A673 (cell line): ENCODE measurements around the gene SMCO2. TPM values are rescaled to one million over a fixed set of nuclear protein-coding genes. Genes with fewer than 3 reads are reported as not detected.

ENCODE experiments used
- BruUV-seq: library from RNA; stranded (reverse); fragments of 400-500 nt; replicated peaks from 2 replicates; lab custom pipeline; 2021; lab: Mats Ljungman, UMichigan
- CTCF ChIA-PET: fragments of 300-600 bp; sonication (Branson Sonifier 250); formaldehyde crosslinking; loops from one replicate; lab custom pipeline; 2022; ENCODE audit warnings: antibody characterized with exemption; lab: Charles Lee
- POLR2A ChIA-PET: fragments of 300-600 bp; sonication (Branson Sonifier 250); formaldehyde crosslinking; loops from one replicate; lab custom pipeline; 2022; ENCODE audit warnings: antibody characterized with exemption; ENCODE audit not compliant: low non-redundant PET; lab: Charles Lee
- DNase-seq: peaks from one replicate; pipeline ENCODE4 v3.0.0-alpha.2; 2015; ENCODE audit warnings: low spot score
- H3K27ac ChIP-seq: fragments of 200-600 bp; sonication (generic); 2 replicates; pipeline ENCODE4 v1.5.1; 2016; ENCODE audit warnings: mixed run types, low read depth, mild to moderate bottlenecking, mixed read lengths, antibody characterized with exemption, low read length; ENCODE audit not compliant: poor library complexity, severe bottlenecking
- H3K27me3 ChIP-seq: fragments of 200-600 bp; sonication (generic); replicated peaks from 2 replicates; pipeline ENCODE4 v1.6.1; 2017; ENCODE audit warnings: mixed run types, low read depth, mild to moderate bottlenecking, mixed read lengths, antibody characterized with exemption, low read length; ENCODE audit not compliant: insufficient read depth, poor library complexity
- H3K36me3 ChIP-seq: fragments of 200-600 bp; sonication (generic); 2 replicates; pipeline ENCODE4 v1.6.1; 2016; ENCODE audit warnings: mixed run types, mild to moderate bottlenecking, mixed read lengths, antibody characterized with exemption, low read length; ENCODE audit not compliant: insufficient read depth, poor library complexity, severe bottlenecking
- H3K4me1 ChIP-seq: fragments of 200-600 bp; sonication (generic); 2 replicates; pipeline ENCODE4 v1.6.1; 2017; ENCODE audit warnings: mixed run types, mild to moderate bottlenecking, mixed read lengths, antibody characterized with exemption, low read length; ENCODE audit not compliant: insufficient read depth, poor library complexity, severe bottlenecking
- H3K4me3 ChIP-seq: fragments of 200-600 bp; sonication (generic); 2 replicates; pipeline ENCODE4 v1.5.1; 2016; ENCODE audit warnings: low read depth, mixed run types, mild to moderate bottlenecking, mixed read lengths, low read length; ENCODE audit not compliant: poor library complexity, severe bottlenecking
- H3K9me3 ChIP-seq: fragments of 200-600 bp; sonication (generic); 2 replicates; pipeline ENCODE4 v1.6.1; 2016; ENCODE audit warnings: mixed run types, low read depth, mild to moderate bottlenecking, mixed read lengths, antibody characterized with exemption, low read length; ENCODE audit not compliant: poor library complexity, severe bottlenecking
- EZH2 ChIP-seq: fragments of 200-600 bp; sonication (generic); IDR thresholded peaks from 2 replicates; pipeline ENCODE4 v1.6.1; 2017; ENCODE audit warnings: borderline replicate concordance, low read depth, mild to moderate bottlenecking, mixed read lengths, antibody characterized with exemption, low read length; ENCODE audit not compliant: poor library complexity, severe bottlenecking
- intact Hi-C: fragments of 100-400 bp; cut with micrococcal nuclease; formaldehyde crosslinking; loops from one replicate; pipeline ENCODE4 v1.10.0; 2022; ENCODE audit not compliant: unreplicated experiment
- total RNA-seq: library from RNA; stranded (reverse); gene quantifications from 2 replicates; pipeline ENCODE4 v1.2.3, GENCODE V29; 2021
- TF ChIP-seq, protein P1 (sequence below): fragments of 300-800, 200-600 bp; sonication (generic); conservative IDR thresholded peaks from 2 replicates; pipeline ENCODE4 v1.5.1; 2017; ENCODE audit warnings: low read depth, mild to moderate bottlenecking, antibody characterized with exemption, low read length, moderate library complexity, mixed read lengths

SMCO2 gene
- total RNA-seq, 1 experiment from 2014 or later, result not detected

DNA sequence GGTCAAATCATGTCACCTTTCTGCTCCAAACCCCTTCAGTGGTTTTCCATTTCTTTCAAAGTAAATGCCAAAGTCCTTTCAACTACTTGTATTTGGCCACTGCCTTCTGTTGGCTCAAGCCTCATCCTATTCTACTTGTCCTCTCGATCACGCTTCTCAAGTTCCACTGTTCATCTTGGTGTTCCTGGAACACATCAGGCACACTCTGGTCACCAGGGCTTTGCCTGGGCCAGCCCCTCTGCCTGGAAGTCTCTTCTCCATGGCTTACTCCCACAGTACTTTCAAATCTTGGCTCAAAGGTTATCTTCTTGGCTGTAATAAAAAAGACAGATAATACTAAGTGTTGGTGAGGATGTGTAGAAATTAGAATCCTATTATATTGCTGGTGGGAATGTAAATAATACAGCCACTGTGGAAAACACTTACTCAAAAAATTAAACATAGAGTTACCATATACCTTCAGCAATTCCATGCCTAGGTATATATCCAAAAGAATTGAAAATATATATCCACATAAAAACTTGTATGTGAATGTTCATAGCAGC lies 60.2 kb downstream of the SMCO2 start:
- H3K36me3 ChIP-seq, result no peaks in the 10 kb centered on the region

DNA sequence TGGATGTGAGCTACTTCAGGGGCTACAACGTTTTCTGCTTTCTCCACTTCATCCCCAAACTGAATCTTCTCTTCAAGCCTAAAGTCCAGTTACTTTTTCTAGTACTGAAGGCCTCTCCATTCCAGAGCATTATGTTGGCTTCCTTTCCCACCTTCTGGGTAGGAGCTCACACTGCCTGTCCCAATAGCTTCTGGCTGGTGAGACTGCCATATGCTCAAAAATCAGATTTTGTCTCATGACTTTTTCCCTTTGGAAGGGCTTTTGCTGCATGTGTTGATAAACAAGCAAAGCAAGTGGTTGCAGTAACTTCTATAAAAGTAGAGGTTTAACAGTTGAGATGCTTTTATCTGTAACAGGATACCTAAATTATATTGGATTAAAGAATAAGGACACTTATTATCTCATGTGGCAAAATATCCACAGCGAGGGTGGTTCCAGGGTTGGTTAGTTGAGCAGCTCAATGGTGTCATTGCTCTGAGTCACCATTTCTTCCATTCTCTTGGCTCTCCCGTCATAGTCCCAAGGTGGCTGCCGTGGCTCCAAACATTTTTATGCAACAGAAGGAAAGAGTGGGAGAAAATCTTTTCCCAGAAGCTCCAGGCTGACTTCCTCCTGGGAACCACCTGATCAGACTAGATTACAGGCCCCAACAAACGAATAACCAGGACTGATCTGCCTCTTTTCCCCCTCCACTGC lies 62.3 kb downstream of the SMCO2 start:
- ChIA-PET CTCF (no interaction called here), POLR2A (no interaction called here)
- H3K4me1 ChIP-seq, result no peaks in the 10 kb centered on the region
- no peaks in the 10 kb centered on the region for H3K9me3 ChIP-seq
- DNase-seq, result no peak
- TF ChIP-seq, protein P1, sequence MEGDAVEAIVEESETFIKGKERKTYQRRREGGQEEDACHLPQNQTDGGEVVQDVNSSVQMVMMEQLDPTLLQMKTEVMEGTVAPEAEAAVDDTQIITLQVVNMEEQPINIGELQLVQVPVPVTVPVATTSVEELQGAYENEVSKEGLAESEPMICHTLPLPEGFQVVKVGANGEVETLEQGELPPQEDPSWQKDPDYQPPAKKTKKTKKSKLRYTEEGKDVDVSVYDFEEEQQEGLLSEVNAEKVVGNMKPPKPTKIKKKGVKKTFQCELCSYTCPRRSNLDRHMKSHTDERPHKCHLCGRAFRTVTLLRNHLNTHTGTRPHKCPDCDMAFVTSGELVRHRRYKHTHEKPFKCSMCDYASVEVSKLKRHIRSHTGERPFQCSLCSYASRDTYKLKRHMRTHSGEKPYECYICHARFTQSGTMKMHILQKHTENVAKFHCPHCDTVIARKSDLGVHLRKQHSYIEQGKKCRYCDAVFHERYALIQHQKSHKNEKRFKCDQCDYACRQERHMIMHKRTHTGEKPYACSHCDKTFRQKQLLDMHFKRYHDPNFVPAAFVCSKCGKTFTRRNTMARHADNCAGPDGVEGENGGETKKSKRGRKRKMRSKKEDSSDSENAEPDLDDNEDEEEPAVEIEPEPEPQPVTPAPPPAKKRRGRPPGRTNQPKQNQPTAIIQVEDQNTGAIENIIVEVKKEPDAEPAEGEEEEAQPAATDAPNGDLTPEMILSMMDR, result no peak
- TF ChIP-seq EZH2, result no peak
- H3K27ac ChIP-seq, result no peak overlapping the region
- H3K36me3 ChIP-seq, result no peaks in the 10 kb centered on the region
- no TSS peak for BruUV-seq
- H3K4me3 ChIP-seq, result no peak overlapping the region
- intact Hi-C loops, result no loop called here
- peaks cover 5% of the 10 kb centered on the region for H3K27me3 ChIP-seq

More for the DNA sequence above, 60.2 kb downstream of the SMCO2 start:
- intact Hi-C loops, result no loop called here
- TF ChIP-seq, protein P1, result no peak
- no peak for TF ChIP-seq EZH2
- Histone ChIP-seq H3K9me3 (no peaks in the 10 kb centered on the region), H3K4me1 (no peaks in the 10 kb centered on the region), H3K4me3 (no peak overlapping the region), H3K27ac (no peak overlapping the region), H3K27me3 (peaks cover 5% of the 10 kb centered on the region)
- ChIA-PET CTCF (no interaction called here), POLR2A (no interaction called here)
- no peak for DNase-seq
- BruUV-seq, result no TSS peak

DNA sequence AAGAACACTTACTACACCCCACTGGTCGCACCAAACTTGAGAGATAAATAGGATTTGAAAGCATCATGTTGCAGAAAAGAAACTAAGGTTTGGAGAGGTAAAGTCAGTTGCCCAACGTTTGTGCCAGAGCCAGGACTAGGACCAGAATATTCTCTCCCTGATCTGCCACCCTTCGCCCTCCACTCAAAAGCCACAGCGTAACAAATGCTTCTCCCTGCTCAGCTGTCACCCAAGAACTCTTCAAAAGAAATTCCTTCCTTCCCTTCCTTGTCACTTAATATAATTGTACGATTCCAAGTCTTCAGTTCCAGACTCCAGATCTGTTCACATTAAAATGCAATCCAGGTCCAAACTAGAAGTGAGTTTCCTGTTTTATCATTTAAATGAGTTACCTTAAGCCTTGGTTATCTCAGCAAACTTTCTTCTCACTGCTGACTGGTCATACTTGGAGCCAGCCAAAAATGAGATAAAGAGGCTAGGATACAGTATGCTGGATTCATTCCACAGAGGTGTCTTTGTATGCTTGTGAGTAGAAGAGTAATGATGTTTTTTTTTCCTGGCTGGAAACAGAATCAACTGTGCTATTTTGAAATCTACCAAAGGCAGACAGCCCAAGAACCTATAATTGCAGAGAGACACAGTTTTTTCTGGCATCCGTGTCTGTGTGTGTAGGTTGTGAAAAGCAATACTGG lies 64.6 kb downstream of the SMCO2 start:
- ChIA-PET POLR2A (no interaction called here), CTCF (no interaction called here)
- Histone ChIP-seq H3K4me3 (no peak overlapping the region), H3K27ac (no peak overlapping the region), H3K9me3 (no peaks in the 10 kb centered on the region), H3K4me1 (no peaks in the 10 kb centered on the region), H3K27me3 (no peaks in the 10 kb centered on the region), H3K36me3 (no peaks in the 10 kb centered on the region)
- no TSS peak for BruUV-seq
- no peak for DNase-seq
- TF ChIP-seq EZH2, result no peak
- TF ChIP-seq, protein P1, result no peak
- intact Hi-C loops, result no loop called here
